ENCODE measurements around the gene ZNF540.
A peak's percentile ranks its signal among the peaks of the same experiment; 100 is the strongest.

Gene ZNF540

GRCh38 chr19:37583340-37583739 lies 11.3 kb upstream of the ZNF540 start:
- DNase-seq (ENCODE audit: low read depth): no peak

DNA sequence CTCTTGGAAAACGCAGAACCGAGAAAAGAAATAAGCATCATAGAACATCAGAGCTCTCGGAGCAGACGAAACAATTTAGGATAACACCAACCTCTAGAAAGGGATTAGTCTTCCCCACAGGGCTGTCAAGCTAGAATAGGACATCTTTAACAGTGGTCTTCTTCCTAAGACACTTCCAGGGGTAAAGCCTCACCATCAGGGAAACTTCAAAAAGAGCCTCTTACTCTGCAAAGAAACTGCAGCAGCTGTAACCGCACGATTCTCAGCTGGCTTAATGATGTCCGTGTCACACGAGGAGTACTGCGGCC lies 726 bp upstream of the ZNF540 start:
- DNase-seq (ENCODE audit: low read depth): no peak
- TF ChIP-seq, protein P1, sequence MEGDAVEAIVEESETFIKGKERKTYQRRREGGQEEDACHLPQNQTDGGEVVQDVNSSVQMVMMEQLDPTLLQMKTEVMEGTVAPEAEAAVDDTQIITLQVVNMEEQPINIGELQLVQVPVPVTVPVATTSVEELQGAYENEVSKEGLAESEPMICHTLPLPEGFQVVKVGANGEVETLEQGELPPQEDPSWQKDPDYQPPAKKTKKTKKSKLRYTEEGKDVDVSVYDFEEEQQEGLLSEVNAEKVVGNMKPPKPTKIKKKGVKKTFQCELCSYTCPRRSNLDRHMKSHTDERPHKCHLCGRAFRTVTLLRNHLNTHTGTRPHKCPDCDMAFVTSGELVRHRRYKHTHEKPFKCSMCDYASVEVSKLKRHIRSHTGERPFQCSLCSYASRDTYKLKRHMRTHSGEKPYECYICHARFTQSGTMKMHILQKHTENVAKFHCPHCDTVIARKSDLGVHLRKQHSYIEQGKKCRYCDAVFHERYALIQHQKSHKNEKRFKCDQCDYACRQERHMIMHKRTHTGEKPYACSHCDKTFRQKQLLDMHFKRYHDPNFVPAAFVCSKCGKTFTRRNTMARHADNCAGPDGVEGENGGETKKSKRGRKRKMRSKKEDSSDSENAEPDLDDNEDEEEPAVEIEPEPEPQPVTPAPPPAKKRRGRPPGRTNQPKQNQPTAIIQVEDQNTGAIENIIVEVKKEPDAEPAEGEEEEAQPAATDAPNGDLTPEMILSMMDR (conservative IDR thresholded peaks at IDR 0.05; ENCODE audit: low read depth, low read length): no peak
- peak overlapping the region; percentile 93 for H3K4me3 ChIP-seq (ENCODE audit: low read depth, low read length)

More at GRCh38 chr19:37583340-37583739, 11.3 kb upstream of the ZNF540 start:
- TF ChIP-seq, protein P1 (conservative IDR thresholded peaks at IDR 0.05; ENCODE audit: low read depth, low read length): no peak
- no peak overlapping the region for H3K4me3 ChIP-seq (ENCODE audit: low read depth, low read length)

DNA sequence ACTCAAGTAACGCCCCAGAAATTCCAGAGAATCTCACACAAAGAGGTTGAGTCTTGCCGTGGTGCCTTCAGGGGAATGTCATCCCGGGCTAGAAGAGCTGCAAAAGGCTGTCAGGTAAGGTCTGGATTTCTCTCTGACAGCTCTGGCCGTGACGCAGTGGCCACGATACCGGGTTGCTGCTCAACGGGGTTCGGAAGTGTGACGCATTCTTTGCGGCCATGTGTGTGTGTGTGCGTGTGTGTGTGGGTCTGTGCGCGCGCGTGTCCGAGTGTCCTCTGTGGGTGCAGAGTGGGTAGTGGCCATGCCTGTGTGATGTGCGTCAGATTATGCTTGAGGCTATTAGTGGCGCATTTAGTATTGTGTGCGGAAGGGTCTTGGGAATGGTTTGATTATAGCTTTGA lies 306 bp downstream of the ZNF540 start:
- H3K4me3 ChIP-seq (ENCODE audit: low read depth, low read length): peak overlapping the region; percentile 93
- DNase-seq (ENCODE audit: low read depth): peak; percentile 65
- TF ChIP-seq, protein P1 (conservative IDR thresholded peaks at IDR 0.05; ENCODE audit: low read depth, low read length): no peak

- peak; percentile 3 for DNase-seq (ENCODE audit: low read depth)
- TF ChIP-seq, protein P1 (conservative IDR thresholded peaks at IDR 0.05; ENCODE audit: low read depth, low read length): no peak
- H3K4me3 ChIP-seq (ENCODE audit: low read depth, low read length): no peak overlapping the region
These were observed 40.7 kb downstream of the ZNF540 start for GRCh38 chr19:37635076-37636056.

GRCh38 chr19:37654118-37654517 lies 59.4 kb downstream of the ZNF540 start:
- TF ChIP-seq, protein P1 (conservative IDR thresholded peaks at IDR 0.05; ENCODE audit: low read depth, low read length): no peak

GRCh38 chr19:37654629-37655300 lies 60.1 kb downstream of the ZNF540 start:
- peak overlapping the region; percentile 78 for H3K4me3 ChIP-seq (ENCODE audit: low read depth, low read length)
- DNase-seq (ENCODE audit: low read depth): peak; percentile 57
- TF ChIP-seq, protein P1 (conservative IDR thresholded peaks at IDR 0.05; ENCODE audit: low read depth, low read length): no peak

More at GRCh38 chr19:37654118-37654517, 59.4 kb downstream of the ZNF540 start:
- peak; percentile 2 for DNase-seq (ENCODE audit: low read depth)
- H3K4me3 ChIP-seq (ENCODE audit: low read depth, low read length): peak overlapping the region; percentile 78

All from choroid plexus epithelial cell (primary cell).